Breast epithelium (tissue), 4 donors: ENCODE measurements around the gene VKORC1L1. TPM values are rescaled to one million over a fixed set of nuclear protein-coding genes. Genes with fewer than 3 reads are reported as not detected.
A peak's percentile ranks its signal among the peaks of the same experiment; 100 is the strongest.
"Not testable (repeated sequence)": the region's sequence is repeated elsewhere in the genome, so short reads cannot be mapped to it uniquely, and the experiment has no call there.

Experiments used
- DNase-seq, 2 donors: peaks; one replicate each; pipeline ENCODE4 v3.0.0-alpha.2; 2019; ENCODE audit warnings: low spot score in 2 of 2
- H3K27ac ChIP-seq, 2 donors: fragments of 200-600 bp; sonication (generic) in 1 of 2; one replicate each; pipeline ENCODE4 v1.5.1; 2016 to 2019; ENCODE audit warnings: mild to moderate bottlenecking in 1 of 2
- H3K27me3 ChIP-seq, 2 donors: fragments of 200-600 bp; sonication (generic) in 1 of 2; one replicate each; pipeline versions ENCODE4 v1.5.1 to v1.6.0; 2017 to 2019; ENCODE audit warnings: control low read depth in 1 of 2, mild to moderate bottlenecking in 1 of 2
- H3K36me3 ChIP-seq: fragments of 200-600 bp; one replicate; pipeline ENCODE4 v1.5.1; 2019
- H3K4me1 ChIP-seq, 2 donors: fragments of 200-600 bp; sonication (generic); one replicate each; pipeline ENCODE4 v1.5.1; 2016 to 2019; ENCODE audit warnings: control low read depth in 1 of 2
- H3K4me3 ChIP-seq, 3 donors: fragments of 200-600 bp; sonication (generic); 1 replicate in 2 of 3; 2 replicates in 1 of 3; pipeline ENCODE4 v1.5.1; 2016 to 2019; ENCODE audit warnings: mild to moderate bottlenecking in 3 of 3, moderate library complexity in 2 of 3
- H3K9me3 ChIP-seq, 2 donors: fragments of 200-600 bp; sonication (generic) in 1 of 2; one replicate each; pipeline ENCODE4 v1.5.1; 2016 to 2019; ENCODE audit warnings: control low read depth in 1 of 2
- POLR2A ChIP-seq: fragments of 450-650 bp; IDR thresholded peaks from one replicate; pipeline ENCODE4 v1.6.1; 2016; ENCODE audit warnings: antibody characterized with exemption, mild to moderate bottlenecking, moderate library complexity
- POLR2AphosphoS5 ChIP-seq, 3 donors: sonication (generic); formaldehyde crosslinking; IDR thresholded peaks; one replicate each; pipeline ENCODE4 v1.6.1; 2017; ENCODE audit warnings: antibody characterized with exemption in 3 of 3
- intact Hi-C: fragments of 100-400 bp; cut with DNase I; formaldehyde crosslinking; loops from one replicate; pipeline ENCODE4 v1.15.1; 2023; ENCODE audit warnings: low total_unique reads
- total RNA-seq, 3 donors: library from RNA; depleted of rRNA; stranded (reverse); fragments of >200 nt; gene quantifications; one replicate each; pipeline ENCODE4 v1.1.0, GENCODE V29; 2016
- TF ChIP-seq, protein P1 (sequence below), 3 donors: fragments of 450-650 bp; IDR thresholded peaks; one replicate each; pipeline ENCODE4 v1.5.1; 2016 to 2017; ENCODE audit warnings: antibody characterized with exemption in 3 of 3, mild to moderate bottlenecking in 3 of 3, moderate library complexity in 3 of 3

Gene VKORC1L1
- total RNA-seq, 3 donors from 2014 or later, result 21.1 to 84.5 (median 25.9) TPM

DNA sequence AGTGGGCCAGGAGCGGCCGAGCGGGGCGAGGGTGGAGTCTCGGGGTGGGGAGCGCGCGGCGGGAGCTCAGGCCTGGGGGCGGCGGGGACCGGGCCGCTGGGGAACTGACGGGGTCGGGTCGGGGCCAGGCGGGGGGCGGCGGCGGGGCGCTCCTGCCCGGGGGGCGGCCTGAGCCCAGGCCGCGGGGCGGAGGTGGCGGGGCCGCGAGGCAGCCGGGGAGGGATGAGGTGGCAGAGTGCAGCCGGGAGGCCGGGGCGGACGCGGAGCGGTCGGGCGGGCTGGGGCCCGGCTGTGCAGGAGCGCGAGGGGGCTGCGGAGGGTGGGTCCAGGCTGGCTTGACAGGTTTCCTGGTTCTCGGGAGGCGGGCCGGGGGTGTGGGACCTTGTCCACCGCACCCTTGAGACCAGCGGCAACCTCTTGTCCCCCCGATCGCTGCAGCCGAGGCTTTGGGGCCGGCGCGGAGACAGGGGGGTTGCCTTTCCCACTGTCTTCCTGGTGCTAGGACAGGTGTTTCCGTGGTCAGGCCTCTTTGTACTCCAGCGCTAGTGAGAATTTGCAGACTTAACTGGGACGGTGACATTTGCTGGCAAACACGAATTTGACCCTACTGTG lies 814 bp downstream of the VKORC1L1 start:
- H3K4me1 ChIP-seq, intact Hi-C loops, H3K9me3 ChIP-seq, H3K27me3 ChIP-seq, H3K36me3 ChIP-seq, DNase-seq: not testable (repeated sequence)
- peak overlapping the region; percentile 79 to 95 for H3K27ac ChIP-seq
- peak overlapping the region; percentile 81 to 99 (median 82) for H3K4me3 ChIP-seq

DNA sequence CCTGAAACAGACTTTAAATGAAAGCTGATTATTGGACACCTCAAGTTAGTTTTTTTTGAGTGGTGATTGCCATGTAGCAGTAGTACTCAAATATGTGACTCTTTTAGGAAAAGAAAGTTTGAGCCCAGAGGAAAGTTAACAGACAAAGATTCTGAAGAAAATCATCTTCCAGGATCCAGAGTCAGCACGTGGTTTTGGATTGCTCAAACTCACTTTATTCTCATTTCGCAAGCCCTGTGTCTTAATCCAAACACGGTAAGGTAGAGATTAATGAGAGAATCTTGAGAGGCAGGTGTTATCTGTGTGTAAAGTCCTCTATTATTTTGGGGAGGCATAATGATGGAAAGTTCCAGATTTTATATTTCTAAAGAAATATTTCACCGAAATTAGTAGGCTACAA lies 2.8 kb downstream of the VKORC1L1 start:
- DNase-seq, H3K36me3 ChIP-seq, H3K4me3 ChIP-seq, H3K27me3 ChIP-seq, intact Hi-C loops, H3K27ac ChIP-seq, H3K4me1 ChIP-seq, H3K9me3 ChIP-seq: not testable (repeated sequence)

DNA sequence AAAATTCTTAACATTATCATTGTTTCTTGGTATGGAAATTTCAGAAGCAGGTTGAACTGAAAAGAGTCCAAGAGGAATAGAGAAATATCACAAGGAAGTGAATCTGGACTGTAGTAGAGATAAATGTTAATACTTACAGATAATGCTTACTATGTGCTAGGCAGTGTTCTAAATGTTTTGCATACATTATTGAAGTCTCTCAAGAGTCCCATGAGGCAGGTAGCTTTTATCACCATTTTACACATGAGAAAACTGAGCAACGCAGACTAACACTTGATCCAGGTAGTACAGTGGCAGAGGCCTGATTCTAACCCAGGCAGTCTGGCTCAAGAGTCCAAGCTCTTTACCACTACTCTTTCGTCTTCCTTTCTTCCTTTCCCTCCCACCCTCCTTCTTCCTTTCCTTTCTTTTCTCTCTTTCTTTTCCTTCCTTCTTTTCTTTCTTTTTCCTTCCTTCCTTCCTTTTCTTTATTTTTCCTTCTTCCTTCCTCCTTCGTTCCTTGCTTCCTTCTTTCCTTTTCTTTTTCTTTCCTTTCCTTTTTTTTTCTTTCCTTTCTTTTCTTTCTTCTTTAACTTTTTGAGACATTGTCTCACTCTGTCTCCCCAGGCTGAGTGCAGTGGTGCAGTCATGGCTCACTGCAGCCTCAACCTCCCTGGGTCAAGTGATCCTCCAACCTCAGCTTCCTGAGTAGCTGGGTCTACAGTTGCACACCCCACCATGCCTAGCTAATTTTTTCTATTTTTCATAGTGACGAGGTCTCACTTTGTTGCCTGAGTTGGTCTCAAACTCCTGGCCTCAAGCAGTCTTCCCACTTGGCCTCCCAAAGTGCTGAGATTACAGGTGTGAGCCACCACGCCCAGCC lies 6.6 kb downstream of the VKORC1L1 start:
- DNase-seq, H3K27ac ChIP-seq, H3K4me3 ChIP-seq, H3K9me3 ChIP-seq, H3K4me1 ChIP-seq, intact Hi-C loops, H3K36me3 ChIP-seq, H3K27me3 ChIP-seq: not testable (repeated sequence)

DNA sequence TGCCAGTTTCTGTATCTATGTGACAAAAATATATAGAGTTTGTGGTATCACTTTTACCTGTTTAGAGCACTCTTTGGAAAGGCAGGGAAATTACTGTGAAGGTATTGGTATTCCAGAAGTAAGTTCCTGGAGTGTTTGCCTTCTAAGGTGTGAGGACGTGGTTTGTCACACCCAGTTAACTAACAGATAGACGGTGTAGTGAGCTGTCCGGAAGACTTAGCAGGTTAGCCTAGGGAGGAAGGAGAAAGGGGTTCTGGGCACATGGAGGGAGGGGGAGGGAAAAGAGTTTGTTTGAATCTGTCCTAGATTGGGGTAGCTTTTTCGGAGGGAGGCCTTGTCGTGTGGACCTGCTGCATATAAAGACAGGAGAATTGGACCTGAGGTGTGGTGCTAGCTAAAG lies 7.4 kb downstream of the VKORC1L1 start:
- H3K27me3 ChIP-seq, H3K27ac ChIP-seq, H3K4me1 ChIP-seq, H3K9me3 ChIP-seq, H3K4me3 ChIP-seq, intact Hi-C loops, H3K36me3 ChIP-seq, DNase-seq: not testable (repeated sequence)

DNA sequence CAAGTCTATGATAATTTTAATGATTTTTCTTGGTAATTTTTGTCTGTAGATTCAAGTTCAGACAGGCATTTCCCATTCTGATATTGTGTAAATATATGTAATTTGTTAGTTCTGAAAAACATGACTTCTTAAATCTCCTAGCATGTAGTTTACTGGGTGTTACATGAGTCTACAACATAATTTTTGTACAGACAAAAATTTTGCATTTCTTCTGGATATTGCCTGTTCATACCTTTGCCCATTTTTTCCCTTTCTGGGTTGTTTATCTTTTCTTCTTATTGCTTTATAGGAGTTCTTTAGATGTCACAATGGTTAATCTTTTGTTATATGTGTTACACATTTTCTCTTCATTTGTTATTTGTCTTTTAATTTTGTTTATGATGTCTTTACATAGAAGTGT lies 12.1 kb downstream of the VKORC1L1 start:
- H3K4me1 ChIP-seq, H3K36me3 ChIP-seq: not testable (repeated sequence)

DNA sequence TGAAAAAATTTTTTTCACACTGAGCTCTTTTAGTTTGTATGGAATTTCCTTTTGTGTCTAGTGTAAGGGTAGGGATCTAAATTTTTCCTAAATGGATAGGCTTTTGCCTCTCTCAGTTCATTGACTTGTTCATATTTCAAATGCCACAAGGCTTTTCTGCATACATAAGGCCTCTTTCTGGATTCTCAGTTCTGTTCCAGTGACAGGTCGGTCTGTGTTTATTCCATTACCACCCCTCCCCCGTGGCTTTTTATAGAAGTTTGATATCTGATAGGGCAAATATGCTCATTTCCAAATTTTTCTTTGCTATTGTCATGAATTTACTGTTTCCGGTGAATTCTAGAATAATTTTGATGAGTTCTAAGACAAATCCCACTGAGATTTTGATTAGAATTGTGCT lies 12.7 kb downstream of the VKORC1L1 start:
- H3K36me3 ChIP-seq, H3K4me3 ChIP-seq, H3K27me3 ChIP-seq, H3K27ac ChIP-seq, H3K4me1 ChIP-seq, DNase-seq, intact Hi-C loops, H3K9me3 ChIP-seq: not testable (repeated sequence)

More for the DNA sequence above, 12.1 kb downstream of the VKORC1L1 start:
- DNase-seq, H3K27ac ChIP-seq, H3K27me3 ChIP-seq, H3K9me3 ChIP-seq, intact Hi-C loops, H3K4me3 ChIP-seq: not testable (repeated sequence)

DNA sequence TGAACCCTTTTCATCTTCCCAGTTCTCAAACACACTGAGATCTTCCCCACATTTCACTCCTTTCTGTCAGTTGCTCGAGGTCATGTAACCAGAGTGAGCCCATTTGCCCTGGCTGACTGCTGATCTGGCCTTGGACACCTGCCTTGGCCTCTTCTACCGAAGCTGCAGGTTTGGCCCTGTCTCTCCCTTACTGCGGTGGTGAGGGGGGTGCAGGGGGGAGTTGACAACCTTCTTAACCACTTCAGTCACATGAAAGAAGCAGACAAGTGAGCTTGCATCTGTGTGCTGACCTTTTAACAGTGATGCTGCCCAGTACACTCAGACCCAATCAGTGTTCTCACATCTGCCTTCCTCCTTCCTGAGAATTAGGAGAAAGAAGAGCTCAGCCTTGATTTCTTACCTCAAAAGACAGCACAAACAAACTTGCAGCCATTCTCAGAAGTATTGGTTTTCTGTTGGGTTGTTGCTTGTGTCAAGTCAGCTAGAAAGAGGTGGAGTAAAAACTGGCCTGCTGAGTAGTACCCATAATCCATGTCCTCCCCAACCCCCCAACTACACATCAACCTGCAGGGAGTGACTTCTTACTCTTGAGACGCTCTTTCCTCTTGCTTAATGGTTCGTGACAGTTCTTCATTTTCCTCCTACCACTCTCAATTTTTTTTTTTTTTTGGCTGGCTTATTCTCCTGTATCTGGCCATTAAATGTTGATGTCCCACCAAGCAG lies 15.7 kb downstream of the VKORC1L1 start:
- not testable (repeated sequence) for DNase-seq

DNA sequence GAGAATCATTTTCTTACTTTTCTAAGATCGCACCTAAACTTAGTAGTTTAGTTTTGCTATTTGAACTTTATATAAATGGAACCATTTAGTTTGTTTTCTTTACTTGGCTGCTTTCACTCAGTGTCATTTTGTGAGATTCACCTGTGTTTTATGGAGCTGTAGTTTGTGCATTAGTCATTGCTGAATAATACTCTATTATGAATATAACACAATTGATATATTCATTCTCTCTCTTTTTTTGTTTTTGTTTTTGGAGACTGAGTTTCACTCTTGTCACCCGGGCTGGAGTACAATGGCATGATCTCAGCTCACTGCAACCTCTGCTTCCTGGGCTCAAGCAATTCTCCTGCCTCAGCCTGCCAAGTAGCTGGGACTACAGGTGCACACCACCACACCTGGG lies 16.8 kb downstream of the VKORC1L1 start:
- H3K4me3 ChIP-seq, intact Hi-C loops, H3K9me3 ChIP-seq, DNase-seq, H3K36me3 ChIP-seq, H3K27ac ChIP-seq, H3K27me3 ChIP-seq, H3K4me1 ChIP-seq: not testable (repeated sequence)

More for the DNA sequence above, 15.7 kb downstream of the VKORC1L1 start:
- H3K27ac ChIP-seq, H3K36me3 ChIP-seq, H3K27me3 ChIP-seq, H3K4me1 ChIP-seq, H3K4me3 ChIP-seq, intact Hi-C loops, H3K9me3 ChIP-seq: not testable (repeated sequence)

DNA sequence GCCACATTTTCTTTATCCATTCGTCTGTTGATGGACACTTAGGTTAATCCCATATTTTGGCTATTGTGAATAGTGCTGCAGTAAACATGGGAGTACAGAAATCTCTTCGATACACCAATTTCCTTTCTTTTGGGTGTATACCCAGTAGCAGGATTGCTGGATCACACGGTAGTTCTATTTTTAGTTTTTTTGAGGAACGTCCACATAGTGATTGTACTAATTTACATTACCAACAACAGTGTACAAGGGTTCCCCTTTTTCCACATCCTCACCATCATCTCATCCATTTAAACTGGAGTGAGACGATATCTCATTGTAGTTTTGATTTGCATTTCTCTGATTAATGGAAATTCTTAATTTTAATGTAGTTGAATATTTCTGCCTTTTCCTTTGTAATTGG lies 19.3 kb downstream of the VKORC1L1 start:
- no peaks in the 10 kb centered on the region for H3K4me1 ChIP-seq
- TF ChIP-seq, protein P1, sequence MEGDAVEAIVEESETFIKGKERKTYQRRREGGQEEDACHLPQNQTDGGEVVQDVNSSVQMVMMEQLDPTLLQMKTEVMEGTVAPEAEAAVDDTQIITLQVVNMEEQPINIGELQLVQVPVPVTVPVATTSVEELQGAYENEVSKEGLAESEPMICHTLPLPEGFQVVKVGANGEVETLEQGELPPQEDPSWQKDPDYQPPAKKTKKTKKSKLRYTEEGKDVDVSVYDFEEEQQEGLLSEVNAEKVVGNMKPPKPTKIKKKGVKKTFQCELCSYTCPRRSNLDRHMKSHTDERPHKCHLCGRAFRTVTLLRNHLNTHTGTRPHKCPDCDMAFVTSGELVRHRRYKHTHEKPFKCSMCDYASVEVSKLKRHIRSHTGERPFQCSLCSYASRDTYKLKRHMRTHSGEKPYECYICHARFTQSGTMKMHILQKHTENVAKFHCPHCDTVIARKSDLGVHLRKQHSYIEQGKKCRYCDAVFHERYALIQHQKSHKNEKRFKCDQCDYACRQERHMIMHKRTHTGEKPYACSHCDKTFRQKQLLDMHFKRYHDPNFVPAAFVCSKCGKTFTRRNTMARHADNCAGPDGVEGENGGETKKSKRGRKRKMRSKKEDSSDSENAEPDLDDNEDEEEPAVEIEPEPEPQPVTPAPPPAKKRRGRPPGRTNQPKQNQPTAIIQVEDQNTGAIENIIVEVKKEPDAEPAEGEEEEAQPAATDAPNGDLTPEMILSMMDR (IDR thresholded peaks at IDR 0.05), result no peak
- no peak for TF ChIP-seq POLR2AphosphoS5 (IDR thresholded peaks at IDR 0.05)
- no peak for TF ChIP-seq POLR2A
- no peaks in the 10 kb centered on the region for H3K9me3 ChIP-seq
- H3K27me3 ChIP-seq, result no peaks in the 10 kb centered on the region
- no peaks in the 10 kb centered on the region for H3K36me3 ChIP-seq
- no peak overlapping the region for H3K27ac ChIP-seq
- no peak for DNase-seq
- no peak overlapping the region for H3K4me3 ChIP-seq
- intact Hi-C loops, result no loop called here
